Hypothalamus (tissue), 51 donors: ENCODE results near the gene EHD3.
A peak's percentile ranks its signal among the peaks of the same experiment; 100 is the strongest.

ENCODE experiments used
- DNase-seq, 51 donors: peaks; one replicate each; lab custom pipeline; 2025; lab: John Stamatoyannopoulos, UW

EHD3 gene

DNA sequence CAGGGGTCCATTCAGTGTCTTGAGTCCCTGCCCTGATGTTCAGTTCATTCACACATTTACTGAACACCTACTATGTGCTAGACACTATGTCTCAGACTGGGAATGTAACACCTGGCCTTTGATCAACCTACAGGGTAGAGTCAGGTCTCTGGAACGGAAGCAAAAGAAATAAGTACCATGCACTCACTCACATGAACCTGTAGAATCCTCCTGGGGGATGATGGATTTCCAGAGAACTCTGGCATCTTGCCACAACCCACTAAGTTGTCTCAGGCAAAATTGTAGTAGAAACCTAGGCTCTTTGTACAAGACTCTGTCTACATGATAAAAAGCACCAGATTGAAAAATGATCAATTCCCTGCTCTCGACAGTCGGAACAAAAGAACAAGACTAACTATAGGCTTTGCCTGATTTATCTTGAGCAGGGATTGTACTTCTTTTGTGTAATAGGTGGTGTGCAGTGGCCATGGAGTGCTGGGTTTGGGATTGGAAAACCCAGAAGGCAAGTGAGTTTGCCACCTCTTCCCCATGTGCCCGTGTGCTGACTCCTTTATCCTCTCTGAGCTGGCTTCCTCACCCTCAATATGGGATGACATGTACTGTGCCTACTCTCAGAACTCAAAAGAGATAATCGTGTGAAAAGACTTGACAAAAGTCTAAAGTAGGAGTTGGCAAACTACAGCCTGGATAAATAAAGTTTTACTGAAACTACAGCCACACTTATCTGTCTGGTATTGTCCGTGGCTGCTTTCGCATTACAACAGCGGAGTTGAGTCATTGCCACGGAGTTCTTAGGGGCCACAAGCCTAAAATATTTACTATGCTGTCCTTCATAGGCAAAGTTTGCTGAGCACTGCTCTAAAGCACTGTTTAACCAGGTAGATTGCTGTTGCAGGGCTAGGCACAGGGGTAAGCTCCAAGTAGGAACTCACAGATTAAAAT lies 21.0 kb upstream of the EHD3 start:
- DNase-seq = no peak

GRCh38 chr2:31213601-31214443 lies 20.1 kb upstream of the EHD3 start:
- no peak for DNase-seq

GRCh38 chr2:31214444-31214915 lies 19.5 kb upstream of the EHD3 start:
- DNase-seq = no peak

GRCh38 chr2:31216734-31217133 lies 17.2 kb upstream of the EHD3 start:
- no peak for DNase-seq

GRCh38 chr2:31217465-31218200 lies 16.3 kb upstream of the EHD3 start, which contains the start of gene CAPN14:
Gene CAPN14, minus strand, starts transcription at chr2:31217515. Its CDS starts 12,068 bp downstream, at chr2:31205447.
- DNase-seq = no peak

DNA sequence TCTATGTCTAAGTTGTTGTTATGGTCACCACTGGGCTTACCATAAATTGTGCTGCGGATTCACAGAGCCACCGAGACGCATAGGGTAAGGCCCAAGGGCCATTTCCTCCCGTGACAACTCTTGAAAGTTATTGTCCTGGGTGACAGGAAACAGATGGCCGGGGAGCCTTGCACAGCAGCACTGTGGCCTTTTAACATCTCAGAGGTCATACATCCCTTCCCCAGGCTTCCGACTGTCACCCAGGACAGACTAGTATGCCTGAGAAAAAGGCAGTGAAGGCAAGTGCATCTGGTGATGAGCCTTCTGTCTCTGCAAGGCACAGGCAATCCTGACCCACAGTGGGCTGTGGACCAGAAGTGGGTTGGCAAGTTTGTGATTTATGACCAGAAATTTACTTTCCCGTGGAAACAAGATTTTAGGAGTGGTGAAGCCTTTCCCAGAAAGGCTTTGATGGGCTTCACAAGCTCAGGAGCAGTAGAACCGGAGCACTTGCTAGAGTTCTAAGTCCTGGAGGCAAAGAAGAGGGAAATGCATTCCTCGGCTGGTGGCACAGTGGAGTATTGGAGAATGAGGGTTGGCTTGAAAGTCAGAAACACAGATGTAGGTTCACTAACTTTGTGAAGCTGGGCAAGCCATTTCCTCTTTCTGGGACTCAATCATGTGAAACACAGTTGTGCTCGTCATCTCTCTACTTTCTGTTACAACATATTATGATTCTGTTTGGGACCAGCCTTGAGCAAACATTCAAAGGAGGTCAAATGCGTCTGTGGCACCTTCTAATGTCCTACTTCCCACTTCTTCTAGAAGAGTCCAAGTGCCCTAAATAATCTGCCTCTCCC lies 14.6 kb upstream of the EHD3 start:
- peak in 1 of 51 donors; percentile 11 for DNase-seq

GRCh38 chr2:31221544-31221943 lies 12.4 kb upstream of the EHD3 start:
- no peak for DNase-seq

DNA sequence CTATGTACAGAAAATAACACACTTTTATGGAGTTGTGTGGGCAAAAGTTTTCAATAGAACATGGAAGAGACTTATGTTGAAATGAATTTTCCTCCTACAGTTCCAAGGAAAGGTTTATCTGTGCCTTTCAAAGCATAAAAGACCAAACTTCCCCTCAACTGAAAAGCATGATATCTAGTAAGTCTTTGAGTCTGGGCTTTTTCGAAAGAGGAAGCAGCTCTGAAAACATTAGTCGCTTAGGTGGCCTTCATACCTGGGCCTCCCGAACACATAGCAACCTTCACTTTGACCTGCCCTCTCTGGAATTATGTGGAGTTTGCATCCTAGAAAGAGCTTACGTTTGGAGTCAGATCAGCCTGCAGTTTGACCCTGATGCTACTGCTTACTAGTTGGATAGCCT lies 11.9 kb upstream of the EHD3 start:
- no peak for DNase-seq

DNA sequence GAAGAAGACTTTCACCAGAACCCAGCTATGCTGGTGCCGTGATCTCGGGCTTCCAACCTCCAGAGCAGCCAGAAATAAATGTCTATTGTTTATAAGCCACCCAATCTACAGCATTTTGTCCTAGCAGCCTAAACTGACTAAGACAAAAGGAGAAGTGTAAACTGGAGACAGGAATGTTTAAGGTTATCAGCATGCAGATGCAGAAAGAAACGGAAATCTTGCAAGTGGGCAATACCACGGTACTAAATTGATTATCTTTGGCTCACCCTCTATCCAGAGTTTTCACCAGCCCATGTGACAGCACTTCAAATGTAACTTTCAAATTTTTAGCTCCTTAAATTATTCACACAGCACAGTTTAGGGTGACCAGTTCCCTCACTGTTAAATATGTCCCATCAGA lies 10.9 kb upstream of the EHD3 start:
- DNase-seq = no peak

DNA sequence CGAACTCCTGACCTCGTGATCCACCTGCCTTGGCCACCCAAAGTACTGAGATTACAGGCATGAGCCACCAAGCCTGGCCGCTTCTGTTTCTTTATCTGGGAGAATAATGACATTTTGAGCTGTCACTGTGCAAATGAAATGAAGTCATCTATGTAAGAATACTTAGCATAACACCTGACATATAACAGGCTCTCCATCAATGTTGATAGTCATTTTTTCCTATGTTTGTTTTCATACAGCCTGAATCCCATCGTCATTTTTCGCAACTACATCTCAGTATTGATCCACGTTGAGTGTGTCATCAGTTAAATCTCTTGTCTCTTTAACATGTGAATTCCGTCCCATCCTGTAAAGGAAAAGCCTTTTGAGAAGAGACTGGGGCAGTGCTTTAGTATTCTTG lies 10.2 kb upstream of the EHD3 start:
- no peak for DNase-seq

DNA sequence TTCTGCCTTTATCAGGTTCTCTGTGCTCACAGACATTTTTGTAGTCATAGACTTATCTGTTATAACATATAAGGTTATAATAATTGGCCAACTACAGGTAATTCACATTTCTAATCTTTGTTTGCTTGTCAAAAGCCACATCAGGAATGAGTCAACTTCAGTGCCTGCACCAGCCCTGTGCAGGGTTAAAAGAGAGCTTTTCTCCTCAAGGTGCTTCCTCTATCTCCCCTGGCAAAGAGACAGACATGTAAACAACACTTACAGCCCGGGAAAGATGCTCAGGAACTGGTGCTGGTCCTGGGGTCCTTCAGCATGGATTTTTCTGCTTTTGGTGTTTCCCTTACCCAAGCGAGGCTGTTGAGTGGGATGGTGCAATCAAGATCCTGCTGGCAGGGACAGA lies 7.7 kb upstream of the EHD3 start:
- no peak for DNase-seq

- no peak for DNase-seq
These were observed 6.8 kb upstream of the EHD3 start for GRCh38 chr2:31227110-31227509.

GRCh38 chr2:31227711-31228125 lies 6.2 kb upstream of the EHD3 start:
- no peak for DNase-seq

- DNase-seq = no peak
These were observed 5.2 kb upstream of the EHD3 start for GRCh38 chr2:31228717-31229116.

GRCh38 chr2:31230751-31231150 lies 3.2 kb upstream of the EHD3 start:
- no peak for DNase-seq

- no peak for DNase-seq
These were observed 2.2 kb upstream of the EHD3 start for GRCh38 chr2:31231571-31232302.

GRCh38 chr2:31232586-31232985 lies 1.4 kb upstream of the EHD3 start:
- DNase-seq = no peak

DNA sequence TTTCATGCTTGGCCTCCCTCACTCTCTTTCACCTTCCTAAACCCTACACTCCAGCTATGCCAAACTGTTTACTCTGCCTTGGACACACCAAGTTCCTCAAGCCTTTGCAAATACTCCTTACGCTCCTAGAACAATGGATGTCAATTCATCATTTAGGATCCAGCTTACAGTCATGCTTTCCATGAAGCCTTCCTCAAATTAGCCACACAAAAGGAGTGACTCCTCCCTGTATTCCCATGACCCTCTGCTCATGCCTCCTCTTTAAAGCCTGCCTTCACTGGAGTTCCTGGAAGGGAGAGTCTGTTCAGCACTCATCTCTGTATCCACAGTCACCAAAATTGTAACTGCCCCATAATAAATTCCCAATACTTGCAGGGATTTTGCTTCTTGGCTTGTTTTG lies 721 bp upstream of the EHD3 start:
- no peak for DNase-seq
